ENCODE measurements around the gene BCL2A1. TPM values are rescaled to one million over a fixed set of nuclear protein-coding genes. Genes with fewer than 3 reads are reported as not detected.

Gene BCL2A1
- total and polyA plus RNA-seq, 10 of the 15 experiments (the other 5 are each of a cell fraction or from before 2014, with no cell fraction given): 181 to 570 (median 321) TPM

DNA sequence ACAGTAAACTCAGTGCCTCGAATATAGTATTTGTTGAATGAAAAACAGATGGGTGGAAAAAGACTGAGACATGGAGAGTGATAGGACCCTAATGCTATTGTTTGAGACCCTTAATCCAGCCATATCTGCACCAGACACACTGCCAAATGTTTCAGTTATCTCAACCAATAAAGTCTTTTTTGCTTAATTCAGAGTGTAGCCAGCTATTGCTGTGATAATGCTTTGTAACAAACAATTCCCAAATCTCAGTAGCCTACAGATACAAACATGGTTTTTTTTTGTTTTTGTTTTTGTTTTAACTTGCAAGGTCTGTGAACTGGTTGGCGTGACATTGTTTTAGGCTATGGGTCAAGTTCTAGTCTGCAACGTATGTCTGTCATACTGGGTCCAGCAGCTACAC, 17.0 kb upstream of the BCL2A1 start:
- WGBS (ENCODE audit: insufficient coverage, insufficient replicate concordance, low lambda C conversion rate, missing lambda C conversion rate): 100% methylated on average over 3 of the region's 3 CpGs
- H2AFZ ChIP-seq (ENCODE audit: control insufficient read depth, low read depth, low read length): no peak overlapping the region
- no peaks in the 10 kb centered on the region for H3K79me2 ChIP-seq (ENCODE audit: control insufficient read depth, insufficient read depth, low read length)
- no peak overlapping the region for H3K27ac ChIP-seq (ENCODE audit: control insufficient read depth, insufficient read depth)
- intact Hi-C loops (cut with micrococcal nuclease; ENCODE audit: unreplicated experiment) (no loop called here), in situ Hi-C loops (cut with MboI) (no loop called here)
- POLR2A ChIA-PET: interaction anchor here (1.0 to 2.3 kb wide), 3 partner anchors 10 to 86 kb away, joined by 3 to 10 read pairs (median 3); no protein-coding TSS in a partner anchor
- DNase-seq (ENCODE audit: low read depth, low spot score): no peak
- no peaks in the 10 kb centered on the region for H3K36me3 ChIP-seq (ENCODE audit: control insufficient read depth in 2 of 2, insufficient read depth in 2 of 2, low read length in 1 of 2)
- no peak for ATAC-seq
- no peaks in the 10 kb centered on the region for H3K27me3 ChIP-seq (replicated peaks in 1 of 2; ENCODE audit: control insufficient read depth in 2 of 2, insufficient read depth in 2 of 2, low read length in 1 of 2)
- H3K9ac ChIP-seq (ENCODE audit: control insufficient read depth, insufficient read depth, low read length): no peak overlapping the region
- SMC1A ChIA-PET (ENCODE audit: uncharacterized antibody, unreplicated experiment): interaction anchor here (0.6 to 3.5 kb wide), 5 partner anchors 10 to 603 kb away, joined by 3 to 19 read pairs (median 3); no protein-coding TSS in a partner anchor
- RAD21 ChIA-PET (ENCODE audit: unreplicated experiment): interaction anchor here (0.6 to 1.0 kb wide), 2 partner anchors 26 to 90 kb away, joined by 3 to 4 read pairs; no protein-coding TSS in a partner anchor
- no peak for FAIRE-seq
- no peaks in the 10 kb centered on the region for H3K9me3 ChIP-seq (replicated peaks; ENCODE audit: control insufficient read depth, insufficient read depth, low read length)
- H3K4me3 ChIP-seq: no peak overlapping the region
- no TSS peak for BruUV-seq (replicated peaks)
- CTCF ChIA-PET: interaction anchor here (0.7 to 3.6 kb wide), 4 partner anchors 10 to 607 kb away, joined by 3 to 11 read pairs (median 4); no protein-coding TSS in a partner anchor
- peaks cover 13% of the 10 kb centered on the region for H3K4me1 ChIP-seq (ENCODE audit: control insufficient read depth, insufficient read depth, low read length)
- TF ChIP-seq, protein P1, sequence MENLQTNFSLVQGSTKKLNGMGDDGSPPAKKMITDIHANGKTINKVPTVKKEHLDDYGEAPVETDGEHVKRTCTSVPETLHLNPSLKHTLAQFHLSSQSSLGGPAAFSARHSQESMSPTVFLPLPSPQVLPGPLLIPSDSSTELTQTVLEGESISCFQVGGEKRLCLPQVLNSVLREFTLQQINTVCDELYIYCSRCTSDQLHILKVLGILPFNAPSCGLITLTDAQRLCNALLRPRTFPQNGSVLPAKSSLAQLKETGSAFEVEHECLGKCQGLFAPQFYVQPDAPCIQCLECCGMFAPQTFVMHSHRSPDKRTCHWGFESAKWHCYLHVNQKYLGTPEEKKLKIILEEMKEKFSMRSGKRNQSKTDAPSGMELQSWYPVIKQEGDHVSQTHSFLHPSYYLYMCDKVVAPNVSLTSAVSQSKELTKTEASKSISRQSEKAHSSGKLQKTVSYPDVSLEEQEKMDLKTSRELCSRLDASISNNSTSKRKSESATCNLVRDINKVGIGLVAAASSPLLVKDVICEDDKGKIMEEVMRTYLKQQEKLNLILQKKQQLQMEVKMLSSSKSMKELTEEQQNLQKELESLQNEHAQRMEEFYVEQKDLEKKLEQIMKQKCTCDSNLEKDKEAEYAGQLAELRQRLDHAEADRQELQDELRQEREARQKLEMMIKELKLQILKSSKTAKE (IDR thresholded peaks at IDR 0.05; ENCODE audit: low read depth, poor library complexity, severe bottlenecking): no peak
- TF ChIP-seq MTA3 (IDR thresholded peaks at IDR 0.05; ENCODE audit: borderline replicate concordance, low read length): no peak
- no peak for TF ChIP-seq HDAC2 (IDR thresholded peaks at IDR 0.05)
- no peak overlapping the region for H3K4me2 ChIP-seq (ENCODE audit: control insufficient read depth, insufficient read depth)
- no peaks in the 10 kb centered on the region for H4K20me1 ChIP-seq (ENCODE audit: control insufficient read depth, insufficient read depth)

DNA sequence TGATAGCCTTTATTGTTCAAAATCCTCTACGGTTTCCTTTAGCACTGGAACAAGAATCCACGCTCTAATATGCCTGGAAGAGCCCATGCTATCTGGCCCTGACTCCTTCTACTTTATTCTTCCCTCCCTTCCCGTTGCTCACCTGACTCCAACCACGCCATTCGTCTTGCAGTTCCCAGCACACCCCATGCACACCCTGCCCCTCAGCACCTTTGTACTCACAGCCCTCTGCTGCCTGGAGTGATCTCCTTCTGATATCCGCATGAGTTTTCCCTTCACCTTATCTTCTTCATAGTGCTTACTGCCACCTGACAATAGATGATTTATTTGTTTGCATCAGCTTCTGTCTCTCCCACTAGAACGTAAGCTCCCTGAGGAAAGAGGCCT, 16.6 kb upstream of the BCL2A1 start:
- Histone ChIP-seq H3K27ac (ENCODE audit: control insufficient read depth, insufficient read depth) (no peak overlapping the region), H4K20me1 (ENCODE audit: control insufficient read depth, insufficient read depth) (no peaks in the 10 kb centered on the region), H3K4me2 (ENCODE audit: control insufficient read depth, insufficient read depth) (no peak overlapping the region), H3K9ac (ENCODE audit: control insufficient read depth, insufficient read depth, low read length) (no peak overlapping the region), H3K79me2 (ENCODE audit: control insufficient read depth, insufficient read depth, low read length) (no peaks in the 10 kb centered on the region; the same call in 1 of the 2 replicates), H3K4me1 (ENCODE audit: control insufficient read depth, insufficient read depth, low read length) (peaks cover 17% of the 10 kb centered on the region), H2AFZ (ENCODE audit: control insufficient read depth, low read depth, low read length) (no peak overlapping the region), H3K9me3 (replicated peaks; ENCODE audit: control insufficient read depth, insufficient read depth, low read length) (no peaks in the 10 kb centered on the region), H3K27me3 (replicated peaks in 1 of 2; ENCODE audit: control insufficient read depth in 2 of 2, insufficient read depth in 2 of 2, low read length in 1 of 2) (no peaks in the 10 kb centered on the region), H3K36me3 (ENCODE audit: control insufficient read depth in 2 of 2, insufficient read depth in 2 of 2, low read length in 1 of 2) (no peaks in the 10 kb centered on the region), H3K4me3 (no peak overlapping the region)
- TF ChIP-seq DPF2 (IDR thresholded peaks at IDR 0.05): no peak
- ChIA-PET SMC1A (ENCODE audit: uncharacterized antibody, unreplicated experiment) (interaction anchor here (0.6 to 3.5 kb wide), 3 partner anchors 9 to 602 kb away, joined by 3 to 19 read pairs (median 3); no protein-coding TSS in a partner anchor), RAD21 (ENCODE audit: unreplicated experiment) (no interaction called here), CTCF (interaction anchor here (0.7 to 3.6 kb wide), 4 partner anchors 9 to 606 kb away, joined by 3 to 11 read pairs (median 4); no protein-coding TSS in a partner anchor), POLR2A (interaction anchor here (1.0 kb wide), 1 partner anchor 15 kb away, joined by 3 read pairs; no protein-coding TSS in a partner anchor)
- intact Hi-C loops (cut with micrococcal nuclease; ENCODE audit: unreplicated experiment) (no loop called here), in situ Hi-C loops (cut with MboI) (no loop called here)
- ATAC-seq (no peak), DNase-seq (ENCODE audit: low read depth, low spot score) (no peak), FAIRE-seq (no peak)
- WGBS (ENCODE audit: insufficient coverage, insufficient replicate concordance, low lambda C conversion rate, missing lambda C conversion rate): 91% methylated on average over 7 of the region's 7 CpGs
- BruUV-seq (replicated peaks): no TSS peak

Data from GM12878 (cell line).